Immature natural killer cell (primary cell): Measurements from ENCODE around the gene ABHD6. TPM values are rescaled to one million over a fixed set of nuclear protein-coding genes. Genes with fewer than 3 reads are reported as not detected.
A peak's percentile ranks its signal among the peaks of the same experiment; 100 is the strongest.
"Not testable (repeated sequence)": the region's sequence is repeated elsewhere in the genome, so short reads cannot be mapped to it uniquely, and the experiment has no call there.

Experiments
- DNase-seq, 3 donors: peaks; one replicate each; pipeline ENCODE4 v3.0.0; 2022; ENCODE audit warnings: mixed read lengths in 1 of 3
- H3K27ac Mint-ChIP-seq, 6 donors: one replicate each; pipeline ENCODE4 v1.8.0; 2020; ENCODE audit warnings: mixed read lengths in 6 of 6, mild to moderate bottlenecking in 5 of 6, inconsistent platforms in 4 of 6, moderate library complexity in 3 of 6
- H3K27me3 Mint-ChIP-seq, 3 donors: one replicate each; pipeline ENCODE4 v1.8.0; 2020 to 2021; ENCODE audit warnings: low read depth in 3 of 3, mild to moderate bottlenecking in 3 of 3, mixed read lengths in 3 of 3, moderate library complexity in 3 of 3, inconsistent platforms in 1 of 3
- H3K36me3 Mint-ChIP-seq, 3 donors: one replicate each; pipeline ENCODE4 v1.8.0; 2020; ENCODE audit warnings: mixed read lengths in 3 of 3, inconsistent platforms in 2 of 3, mild to moderate bottlenecking in 2 of 3
- H3K4me1 Mint-ChIP-seq, 2 donors: one replicate each; pipeline ENCODE4 v1.8.0; 2020; ENCODE audit warnings: inconsistent platforms in 2 of 2, mild to moderate bottlenecking in 2 of 2, mixed read lengths in 2 of 2, moderate library complexity in 1 of 2
- H3K4me3 Mint-ChIP-seq, 5 donors: one replicate each; pipeline ENCODE4 v1.8.0; 2020; ENCODE audit warnings: mild to moderate bottlenecking in 5 of 5, mixed read lengths in 5 of 5, inconsistent platforms in 3 of 5, moderate library complexity in 3 of 5
- H3K9me3 Mint-ChIP-seq, 6 donors: one replicate each; pipeline ENCODE4 v1.8.0; 2020; ENCODE audit warnings: mild to moderate bottlenecking in 6 of 6, mixed read lengths in 6 of 6, inconsistent platforms in 4 of 6, moderate library complexity in 3 of 6
- polyA plus RNA-seq, 3 donors: library from polyadenylated mRNA; unstranded; fragments of 300-500 nt; fragmentation: Illumina TruSeq; gene quantifications; one replicate each; pipeline ENCODE4 v1.2.3, GENCODE V29; 2021

The ABHD6 gene
- polyA plus RNA-seq, 3 donors from 2014 or later: 8.5 to 8.7 (median 8.6) TPM

DNA sequence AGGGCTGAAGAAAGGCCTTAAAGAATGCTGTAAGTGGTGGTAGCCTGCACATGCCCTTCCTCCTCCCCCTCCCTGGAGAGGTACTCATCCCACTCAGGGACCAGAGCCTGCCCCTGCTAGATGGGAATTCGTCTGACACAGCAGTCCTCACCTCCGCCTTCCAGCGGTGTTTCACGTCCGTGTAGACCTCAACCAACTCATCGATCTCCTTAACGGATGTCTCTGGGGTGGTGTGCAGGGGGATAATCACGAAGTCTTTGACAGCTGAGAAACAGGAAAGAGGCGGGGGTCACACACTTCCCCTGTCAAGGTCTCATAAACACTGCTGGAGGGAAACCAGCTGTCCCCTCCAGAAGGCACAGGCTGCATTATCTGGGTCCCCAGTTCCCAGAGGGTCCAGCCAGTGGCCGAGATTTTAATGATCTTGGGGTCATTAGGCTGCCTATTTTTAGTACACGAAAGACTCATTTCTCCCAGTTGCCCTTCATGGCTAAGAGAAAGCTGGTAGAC, 36.7 kb upstream of the ABHD6 start:
- Mint-ChIP-seq H3K27ac (no peak overlapping the region), H3K4me3 (peak overlapping the region in 1 of 5 donors; percentile 34), H3K36me3 (no peaks in the 10 kb centered on the region), H3K4me1 (peaks cover 6 to 11% of the 10 kb centered on the region in 2 donors), H3K27me3 (peaks cover 0 to 12% (median 2%) of the 10 kb centered on the region in 3 donors), H3K9me3 (no peaks in the 10 kb centered on the region)
- no peak for DNase-seq

DNA sequence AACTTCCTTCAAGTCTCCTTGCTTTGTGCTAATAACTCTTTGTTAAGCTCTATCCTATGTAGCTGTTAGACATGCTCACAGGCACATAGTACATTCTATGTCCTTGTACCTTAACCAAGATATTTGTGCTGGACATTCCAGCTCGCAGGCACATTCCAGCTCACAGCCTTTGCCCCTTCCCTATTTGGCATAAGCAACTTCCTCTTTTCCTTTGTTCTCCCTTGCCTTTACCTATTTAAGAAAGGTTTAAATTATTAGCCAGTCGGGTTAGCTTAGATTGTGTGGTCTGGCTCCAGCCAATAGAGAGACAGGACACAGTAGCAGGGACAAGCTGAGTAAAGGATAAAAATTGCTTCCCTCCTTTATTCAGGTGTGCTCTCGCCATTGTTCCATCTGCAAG, 36.1 kb upstream of the ABHD6 start:
- not testable (repeated sequence) for H3K9me3 Mint-ChIP-seq, H3K27ac Mint-ChIP-seq, H3K4me3 Mint-ChIP-seq, DNase-seq, H3K36me3 Mint-ChIP-seq
- peaks cover 6 to 11% of the 10 kb centered on the region in 2 donors for H3K4me1 Mint-ChIP-seq
- peaks cover 0 to 11% (median 2%) of the 10 kb centered on the region in 3 donors for H3K27me3 Mint-ChIP-seq

- Mint-ChIP-seq H3K27me3 (peaks cover 0 to 9% (median 2%) of the 10 kb centered on the region in 3 donors), H3K9me3 (no peaks in the 10 kb centered on the region), H3K27ac (no peak overlapping the region), H3K36me3 (no peaks in the 10 kb centered on the region), H3K4me3 (no peak overlapping the region), H3K4me1 (peaks cover 6 to 11% of the 10 kb centered on the region in 2 donors)
- no peak for DNase-seq
Measured at GRCh38 chr3:58202917-58203360, 34.7 kb upstream of the ABHD6 start.

DNA sequence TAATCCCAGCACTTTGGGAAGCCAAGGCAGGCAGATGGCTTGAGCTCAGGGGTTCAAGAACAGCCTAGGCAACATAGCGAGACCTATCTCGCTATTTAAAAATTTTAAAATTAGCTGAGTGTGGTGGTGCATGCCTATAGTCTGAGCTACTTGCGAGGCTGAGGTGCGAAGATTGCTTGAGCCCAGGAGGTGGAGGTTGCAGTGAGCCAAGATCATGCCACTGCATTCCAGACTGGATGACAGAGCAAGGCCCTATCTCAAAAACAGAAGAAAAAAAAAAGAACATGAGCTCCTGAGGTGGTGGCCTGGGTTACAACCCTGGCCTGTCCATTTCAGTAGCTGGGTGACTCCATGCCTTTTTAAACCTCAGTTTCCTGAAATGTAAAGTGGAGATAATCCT, 34.1 kb upstream of the ABHD6 start:
- H3K27ac Mint-ChIP-seq: no peak overlapping the region
- H3K27me3 Mint-ChIP-seq: peaks cover 0 to 9% (median 2%) of the 10 kb centered on the region in 3 donors
- no peaks in the 10 kb centered on the region for H3K36me3 Mint-ChIP-seq
- no peak for DNase-seq
- no peak overlapping the region for H3K4me3 Mint-ChIP-seq
- H3K4me1 Mint-ChIP-seq: peaks cover 6 to 11% of the 10 kb centered on the region in 2 donors
- no peaks in the 10 kb centered on the region for H3K9me3 Mint-ChIP-seq

GRCh38 chr3:58204720-58205119, 32.9 kb upstream of the ABHD6 start:
- Mint-ChIP-seq H3K4me1 (peaks cover 6 to 11% of the 10 kb centered on the region in 2 donors), H3K4me3 (no peak overlapping the region), H3K9me3 (no peaks in the 10 kb centered on the region), H3K27me3 (peaks cover 0 to 9% (median 2%) of the 10 kb centered on the region in 3 donors), H3K36me3 (no peaks in the 10 kb centered on the region), H3K27ac (no peak overlapping the region)
- DNase-seq: no peak

- no peak overlapping the region for H3K4me3 Mint-ChIP-seq
- H3K9me3 Mint-ChIP-seq: no peaks in the 10 kb centered on the region
- peaks cover 3 to 4% of the 10 kb centered on the region in 2 donors for H3K4me1 Mint-ChIP-seq
- no peaks in the 10 kb centered on the region for H3K36me3 Mint-ChIP-seq
- H3K27me3 Mint-ChIP-seq: peaks cover 0 to 10% (median 0%) of the 10 kb centered on the region in 3 donors
- no peak for DNase-seq
- H3K27ac Mint-ChIP-seq: no peak overlapping the region
Measured at GRCh38 chr3:58205981-58206380, 31.6 kb upstream of the ABHD6 start.

GRCh38 chr3:58206406-58207011, 31.1 kb upstream of the ABHD6 start:
- H3K4me1 Mint-ChIP-seq: peaks cover 0 to 2% of the 10 kb centered on the region in 2 donors
- DNase-seq: no peak
- H3K36me3 Mint-ChIP-seq: no peaks in the 10 kb centered on the region
- no peak overlapping the region for H3K27ac Mint-ChIP-seq
- H3K4me3 Mint-ChIP-seq: no peak overlapping the region
- H3K27me3 Mint-ChIP-seq: peaks cover 0 to 12% (median 0%) of the 10 kb centered on the region in 3 donors
- no peaks in the 10 kb centered on the region for H3K9me3 Mint-ChIP-seq

DNA sequence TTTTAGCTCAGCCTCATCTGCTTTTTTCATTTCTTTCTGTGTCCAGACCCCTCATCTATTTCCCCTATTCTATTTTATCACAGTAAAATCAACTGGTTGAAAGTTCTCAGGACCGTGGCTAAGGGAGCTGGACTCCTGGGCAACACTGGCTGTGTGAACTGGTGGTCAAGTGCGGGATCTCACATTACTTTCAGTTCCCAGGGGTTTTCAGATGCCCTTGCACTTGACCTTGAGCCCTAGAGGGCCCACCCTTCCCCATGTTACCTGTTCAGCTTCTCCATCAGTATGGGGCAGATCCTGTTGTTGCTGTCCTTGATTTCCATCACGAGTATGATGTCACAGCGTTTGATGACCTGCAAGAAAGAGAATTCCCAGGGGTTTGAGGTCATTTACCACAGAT, 29.6 kb upstream of the ABHD6 start:
- Mint-ChIP-seq H3K4me3 (no peak overlapping the region), H3K36me3 (no peaks in the 10 kb centered on the region), H3K4me1 (peaks cover 0 to 2% of the 10 kb centered on the region in 2 donors), H3K27me3 (peaks cover 0 to 10% (median 0%) of the 10 kb centered on the region in 3 donors), H3K9me3 (no peaks in the 10 kb centered on the region), H3K27ac (no peak overlapping the region)
- DNase-seq: no peak

- H3K4me1 Mint-ChIP-seq: peaks cover 0 to under 1% of the 10 kb centered on the region in 2 donors
- DNase-seq: no peak
- no peaks in the 10 kb centered on the region for H3K9me3 Mint-ChIP-seq
- H3K36me3 Mint-ChIP-seq: no peaks in the 10 kb centered on the region
- peaks cover 0 to 5% (median 2%) of the 10 kb centered on the region in 3 donors for H3K27me3 Mint-ChIP-seq
- no peak overlapping the region for H3K4me3 Mint-ChIP-seq
- no peak overlapping the region for H3K27ac Mint-ChIP-seq
Measured at GRCh38 chr3:58209933-58210332, 27.7 kb upstream of the ABHD6 start.

GRCh38 chr3:58210761-58211460, 26.7 kb upstream of the ABHD6 start, which contains the start of gene DNASE1L3:
Gene DNASE1L3, minus strand, starts transcription at chr3:58210972. Its CDS starts 66 bp downstream, at chr3:58210906.
- H3K9me3 Mint-ChIP-seq: no peaks in the 10 kb centered on the region
- no peaks in the 10 kb centered on the region for H3K36me3 Mint-ChIP-seq
- H3K27ac Mint-ChIP-seq: no peak within 1 kb of the TSS
- no peak within 1 kb of the TSS for H3K4me3 Mint-ChIP-seq
- H3K4me1 Mint-ChIP-seq: peaks cover 0 to 4% of the 10 kb centered on the region in 2 donors
- DNase-seq: no peak
- peaks cover 0 to 5% (median 2%) of the 10 kb centered on the region in 3 donors for H3K27me3 Mint-ChIP-seq

DNA sequence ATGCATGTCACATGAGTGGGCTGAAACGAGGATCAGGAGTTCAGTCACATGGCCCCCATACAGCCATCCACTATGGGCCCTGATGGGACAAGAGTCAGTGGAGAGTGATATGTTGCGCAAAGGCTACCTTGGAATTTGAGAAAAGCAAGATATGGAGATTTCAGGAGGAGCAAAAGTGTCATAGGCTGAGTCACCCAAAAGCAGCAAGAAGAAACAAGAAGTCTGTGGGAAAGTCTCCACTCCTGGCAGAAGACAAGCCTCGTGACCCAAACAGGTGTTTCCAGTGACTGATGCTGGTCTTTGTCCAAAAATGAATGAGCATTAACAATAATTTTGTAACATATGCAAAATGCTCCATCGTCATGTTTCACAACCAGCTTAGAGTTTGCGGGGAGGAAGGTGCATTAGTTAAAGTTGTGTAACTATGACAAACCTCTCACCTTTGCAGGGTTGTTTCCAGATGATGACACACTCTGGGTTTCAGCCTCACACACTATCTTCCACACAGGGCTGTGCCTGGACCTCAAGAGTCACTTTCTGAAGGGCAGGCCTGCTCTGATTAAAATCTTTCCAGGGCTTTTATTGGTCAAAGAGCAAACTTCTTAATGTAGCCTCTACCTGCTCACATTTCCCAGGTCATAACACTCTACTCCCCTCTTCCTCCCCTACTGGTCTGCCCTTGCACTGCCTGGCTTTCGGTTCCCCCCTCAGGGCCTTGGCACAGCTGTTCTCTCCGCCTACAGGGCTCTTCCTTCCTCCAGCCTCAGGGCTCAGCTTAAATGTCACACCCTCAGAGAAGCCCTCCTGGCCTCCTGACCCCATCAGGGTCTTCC, 22.9 kb upstream of the ABHD6 start:
- H3K4me1 Mint-ChIP-seq: peaks cover 9 to 12% of the 10 kb centered on the region in 2 donors

DNA sequence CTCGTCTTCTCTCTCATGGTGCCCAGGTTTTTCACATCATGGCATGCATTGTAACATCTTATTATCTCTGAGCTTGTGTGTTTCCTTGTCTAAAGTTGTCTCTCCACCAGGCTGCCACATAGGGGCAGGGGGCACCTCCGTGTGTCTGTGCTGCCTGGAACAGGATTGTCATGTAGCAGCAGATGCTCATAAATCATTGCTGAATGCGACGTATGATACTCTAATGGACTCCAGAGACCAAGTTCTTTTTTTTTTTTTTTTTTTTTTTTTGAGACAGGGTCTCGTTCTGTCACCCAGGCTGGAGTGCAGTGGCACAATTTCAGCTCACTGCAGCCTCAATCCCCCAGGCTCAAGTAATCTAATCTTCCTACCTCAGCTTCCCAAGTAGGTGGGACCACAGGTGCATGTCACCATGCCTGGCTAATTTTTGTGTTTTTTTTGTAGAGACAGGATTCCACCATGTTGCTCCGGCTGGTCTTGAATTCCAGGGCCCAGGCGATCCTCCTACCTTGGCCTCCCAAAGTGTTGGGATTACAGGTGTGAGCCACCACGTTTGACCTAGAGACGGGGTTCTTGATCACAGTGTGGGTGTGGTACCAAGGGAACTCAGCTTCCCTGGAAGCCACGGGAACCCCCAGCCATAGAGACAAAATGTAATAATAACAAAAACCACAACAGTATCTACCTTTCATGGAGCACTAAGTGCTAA, 22.1 kb upstream of the ABHD6 start:
- H3K9me3 Mint-ChIP-seq: no peaks in the 10 kb centered on the region
- DNase-seq: no peak
- H3K4me3 Mint-ChIP-seq: no peak overlapping the region
- no peak overlapping the region for H3K27ac Mint-ChIP-seq
- H3K36me3 Mint-ChIP-seq: no peaks in the 10 kb centered on the region
- peaks cover 1 to 5% (median 2%) of the 10 kb centered on the region in 3 donors for H3K27me3 Mint-ChIP-seq
- peaks cover 9 to 12% of the 10 kb centered on the region in 2 donors for H3K4me1 Mint-ChIP-seq

More for the DNA sequence above, 22.9 kb upstream of the ABHD6 start:
- H3K27ac Mint-ChIP-seq: no peak overlapping the region
- DNase-seq: no peak
- H3K36me3 Mint-ChIP-seq: no peaks in the 10 kb centered on the region
- H3K4me3 Mint-ChIP-seq: no peak overlapping the region
- no peaks in the 10 kb centered on the region for H3K9me3 Mint-ChIP-seq
- peaks cover 1 to 5% (median 2%) of the 10 kb centered on the region in 3 donors for H3K27me3 Mint-ChIP-seq
